Right atrium auricular region (tissue), 2 donors: ENCODE results near the gene MMS19. TPM values are rescaled to one million over a fixed set of nuclear protein-coding genes. Genes with fewer than 3 reads are reported as not detected.

Experiments used
- DNase-seq: peaks from one replicate; pipeline ENCODE4 v3.0.0-alpha.2; 2019; ENCODE audit warnings: low spot score
- H3K27ac ChIP-seq, 2 donors: fragments of 200-600 bp; sonication (generic); 1 replicate in 1 of 2; 2 replicates in 1 of 2; pipeline ENCODE4 v1.5.1; 2016 to 2019
- H3K27me3 ChIP-seq, 2 donors: fragments of 200-600 bp; sonication (generic); one replicate each; pipeline versions ENCODE4 v1.5.1 to v1.6.0; 2017 to 2019
- H3K36me3 ChIP-seq: fragments of 200-600 bp; sonication (generic); one replicate; pipeline ENCODE4 v1.5.1; 2016
- H3K4me1 ChIP-seq, 2 donors: fragments of 200-600 bp; sonication (generic); one replicate each; pipeline versions ENCODE4 v1.5.1 to v1.6.0; 2017 to 2019
- H3K4me3 ChIP-seq, 2 donors: fragments of 200-600 bp; sonication (generic); 1 replicate in 1 of 2; 2 replicates in 1 of 2; pipeline ENCODE4 v1.5.1; 2017 to 2019; ENCODE audit warnings: mild to moderate bottlenecking in 1 of 2, moderate library complexity in 1 of 2
- H3K9me3 ChIP-seq, 2 donors: fragments of 200-600 bp; sonication (generic); one replicate each; pipeline ENCODE4 v1.5.1; 2019
- CTCF ChIP-seq, 2 donors: fragments of 200-600 bp; sonication (generic); IDR thresholded peaks; one replicate each; pipeline ENCODE4 v1.5.1; 2019; ENCODE audit warnings: antibody characterized with exemption in 2 of 2
- total RNA-seq, 2 donors: library from RNA; depleted of rRNA; stranded (reverse); fragments of >200 nt; gene quantifications; one replicate each; pipeline ENCODE4 v1.1.0, GENCODE V29; 2016

MMS19 gene
- total RNA-seq, 2 donors from 2014 or later, result 48.0 to 51.8 TPM

DNA sequence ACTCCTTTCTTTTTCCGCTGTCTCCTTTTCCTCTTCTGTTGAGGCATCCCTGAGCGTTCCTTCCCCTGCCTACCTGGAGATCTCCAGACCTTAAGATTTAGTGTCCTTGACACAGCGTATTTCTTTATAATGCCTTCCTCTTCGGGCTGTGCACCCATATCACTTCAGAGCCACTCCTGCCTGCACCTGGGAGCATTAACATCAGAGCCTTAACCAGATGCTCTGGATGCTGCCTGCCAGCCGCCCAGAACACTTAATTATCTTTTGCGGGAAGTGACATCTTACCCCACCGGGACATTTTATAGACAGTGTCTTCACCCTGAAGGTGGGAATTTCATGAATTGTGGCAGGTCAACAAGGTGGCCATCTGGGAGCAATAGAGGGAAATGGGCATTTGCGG lies 24.7 kb upstream of the MMS19 start:
- no peak overlapping the region for H3K4me3 ChIP-seq
- no peaks in the 10 kb centered on the region for H3K36me3 ChIP-seq
- H3K9me3 ChIP-seq, result no peaks in the 10 kb centered on the region
- TF ChIP-seq CTCF (IDR thresholded peaks at IDR 0.05), result no peak
- H3K27ac ChIP-seq, result peak overlapping the region in 1 of 2 donors; percentile 53
- H3K27me3 ChIP-seq, result no peaks in the 10 kb centered on the region
- no peak for DNase-seq
- H3K4me1 ChIP-seq, result peaks cover 0 to 63% of the 10 kb centered on the region in 2 donors

GRCh38 chr10:97522071-97522470 lies 23.8 kb upstream of the MMS19 start:
- no peaks in the 10 kb centered on the region for H3K27me3 ChIP-seq
- no peak for DNase-seq
- TF ChIP-seq CTCF (IDR thresholded peaks at IDR 0.05), result no peak
- peak overlapping the region; percentile 27 to 53 for H3K27ac ChIP-seq
- peaks cover 0 to 71% of the 10 kb centered on the region in 2 donors for H3K4me1 ChIP-seq
- H3K36me3 ChIP-seq, result no peaks in the 10 kb centered on the region
- no peaks in the 10 kb centered on the region for H3K9me3 ChIP-seq
- no peak overlapping the region for H3K4me3 ChIP-seq

- Histone ChIP-seq H3K9me3 (no peaks in the 10 kb centered on the region), H3K27ac (peak overlapping the region; percentile 27 to 53), H3K27me3 (no peaks in the 10 kb centered on the region), H3K36me3 (no peaks in the 10 kb centered on the region), H3K4me3 (no peak overlapping the region), H3K4me1 (peaks cover 0 to 74% of the 10 kb centered on the region in 2 donors)
- no peak for DNase-seq
- TF ChIP-seq CTCF (IDR thresholded peaks at IDR 0.05), result peak in 1 of 2 donors; percentile 25
Observed at GRCh38 chr10:97520978-97521761, 22.9 kb upstream of the MMS19 start.

DNA sequence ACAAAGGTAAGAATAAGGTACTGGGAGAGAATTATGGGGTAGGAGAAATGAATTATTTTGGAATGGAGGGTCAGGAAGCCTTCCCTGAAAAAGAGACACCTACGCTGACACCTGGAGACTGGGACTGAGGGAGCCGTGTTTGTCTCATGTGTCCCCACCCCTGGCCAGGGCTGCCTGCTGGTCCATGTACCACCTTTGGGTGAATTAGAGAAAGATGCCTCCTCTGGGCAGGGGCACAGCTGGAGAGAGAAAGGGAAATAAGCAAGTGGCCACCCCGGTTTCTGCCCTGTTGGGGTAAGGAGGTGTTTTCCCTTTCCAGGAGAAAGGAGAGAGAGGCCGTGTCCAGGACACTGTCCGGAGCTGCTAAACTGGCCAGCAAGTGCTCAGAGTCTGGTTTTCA lies 22.3 kb upstream of the MMS19 start:
- Histone ChIP-seq H3K27me3 (no peaks in the 10 kb centered on the region), H3K4me1 (peaks cover 0 to 81% of the 10 kb centered on the region in 2 donors), H3K9me3 (no peaks in the 10 kb centered on the region), H3K36me3 (no peaks in the 10 kb centered on the region), H3K27ac (peak overlapping the region; percentile 27 to 53), H3K4me3 (no peak overlapping the region)
- TF ChIP-seq CTCF (IDR thresholded peaks at IDR 0.05), result no peak
- DNase-seq, result no peak

GRCh38 chr10:97519342-97519741 lies 21.1 kb upstream of the MMS19 start:
- H3K4me1 ChIP-seq, result peaks cover 0 to 80% of the 10 kb centered on the region in 2 donors

More at GRCh38 chr10:97519342-97519741, 21.1 kb upstream of the MMS19 start:
- DNase-seq, result no peak
- Histone ChIP-seq H3K36me3 (no peaks in the 10 kb centered on the region), H3K4me3 (no peak overlapping the region), H3K27me3 (no peaks in the 10 kb centered on the region), H3K27ac (peak overlapping the region; percentile 48 to 80), H3K9me3 (no peaks in the 10 kb centered on the region)
- no peak for TF ChIP-seq CTCF (IDR thresholded peaks at IDR 0.05)
